ENCODE measurements around the gene RNF180. TPM values are rescaled to one million over a fixed set of nuclear protein-coding genes. Genes with fewer than 3 reads are reported as not detected.

RNF180 gene
- total RNA-seq, 1 donor from 2014 or later = 7.3 TPM

GRCh38 chr5:64181440-64181839 is 15.8 kb downstream of the RNF180 start:
- H3K9me3 Mint-ChIP-seq = no peaks in the 10 kb centered on the region
- DNase-seq (ENCODE audit: low read depth, low spot score) = no peak
- TF ChIP-seq, protein P1, sequence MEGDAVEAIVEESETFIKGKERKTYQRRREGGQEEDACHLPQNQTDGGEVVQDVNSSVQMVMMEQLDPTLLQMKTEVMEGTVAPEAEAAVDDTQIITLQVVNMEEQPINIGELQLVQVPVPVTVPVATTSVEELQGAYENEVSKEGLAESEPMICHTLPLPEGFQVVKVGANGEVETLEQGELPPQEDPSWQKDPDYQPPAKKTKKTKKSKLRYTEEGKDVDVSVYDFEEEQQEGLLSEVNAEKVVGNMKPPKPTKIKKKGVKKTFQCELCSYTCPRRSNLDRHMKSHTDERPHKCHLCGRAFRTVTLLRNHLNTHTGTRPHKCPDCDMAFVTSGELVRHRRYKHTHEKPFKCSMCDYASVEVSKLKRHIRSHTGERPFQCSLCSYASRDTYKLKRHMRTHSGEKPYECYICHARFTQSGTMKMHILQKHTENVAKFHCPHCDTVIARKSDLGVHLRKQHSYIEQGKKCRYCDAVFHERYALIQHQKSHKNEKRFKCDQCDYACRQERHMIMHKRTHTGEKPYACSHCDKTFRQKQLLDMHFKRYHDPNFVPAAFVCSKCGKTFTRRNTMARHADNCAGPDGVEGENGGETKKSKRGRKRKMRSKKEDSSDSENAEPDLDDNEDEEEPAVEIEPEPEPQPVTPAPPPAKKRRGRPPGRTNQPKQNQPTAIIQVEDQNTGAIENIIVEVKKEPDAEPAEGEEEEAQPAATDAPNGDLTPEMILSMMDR (conservative IDR thresholded peaks at IDR 0.05) = no peak
- no peak overlapping the region for H3K4me3 Mint-ChIP-seq
- no peak overlapping the region for H3K27ac Mint-ChIP-seq (ENCODE audit: unreplicated experiment)
- H3K27me3 Mint-ChIP-seq (ENCODE audit: low read depth) = no peaks in the 10 kb centered on the region
- no peaks in the 10 kb centered on the region for H3K4me1 Mint-ChIP-seq
- no peaks in the 10 kb centered on the region for H3K36me3 Mint-ChIP-seq (ENCODE audit: low read depth)

GRCh38 chr5:64183956-64184355 is 18.3 kb downstream of the RNF180 start:
- no peaks in the 10 kb centered on the region for H3K36me3 Mint-ChIP-seq (ENCODE audit: low read depth)
- H3K4me3 Mint-ChIP-seq = no peak overlapping the region
- TF ChIP-seq, protein P1 (conservative IDR thresholded peaks at IDR 0.05) = no peak
- DNase-seq (ENCODE audit: low read depth, low spot score) = no peak
- no peak overlapping the region for H3K27ac Mint-ChIP-seq (ENCODE audit: unreplicated experiment)
- no peaks in the 10 kb centered on the region for H3K27me3 Mint-ChIP-seq (ENCODE audit: low read depth)
- no peaks in the 10 kb centered on the region for H3K4me1 Mint-ChIP-seq
- H3K9me3 Mint-ChIP-seq = no peaks in the 10 kb centered on the region

- Mint-ChIP-seq H3K36me3 (ENCODE audit: low read depth) (no peaks in the 10 kb centered on the region), H3K9me3 (no peaks in the 10 kb centered on the region), H3K4me3 (no peak overlapping the region), H3K4me1 (no peaks in the 10 kb centered on the region), H3K27me3 (ENCODE audit: low read depth) (no peaks in the 10 kb centered on the region), H3K27ac (ENCODE audit: unreplicated experiment) (no peak overlapping the region)
- TF ChIP-seq, protein P1 (conservative IDR thresholded peaks at IDR 0.05) = no peak
- DNase-seq (ENCODE audit: low read depth, low spot score) = no peak
These were observed 19.2 kb downstream of the RNF180 start for GRCh38 chr5:64184832-64185231.

GRCh38 chr5:64188776-64189175 is 23.1 kb downstream of the RNF180 start:
- Mint-ChIP-seq H3K27me3 (ENCODE audit: low read depth) (no peaks in the 10 kb centered on the region), H3K36me3 (ENCODE audit: low read depth) (no peaks in the 10 kb centered on the region), H3K9me3 (no peaks in the 10 kb centered on the region), H3K4me3 (no peak overlapping the region), H3K4me1 (no peaks in the 10 kb centered on the region), H3K27ac (ENCODE audit: unreplicated experiment) (no peak overlapping the region)
- no peak for DNase-seq (ENCODE audit: low read depth, low spot score)
- TF ChIP-seq, protein P1 (conservative IDR thresholded peaks at IDR 0.05) = no peak

- Mint-ChIP-seq H3K36me3 (ENCODE audit: low read depth) (no peaks in the 10 kb centered on the region), H3K4me3 (no peak overlapping the region), H3K4me1 (no peaks in the 10 kb centered on the region), H3K27ac (ENCODE audit: unreplicated experiment) (no peak overlapping the region), H3K9me3 (no peaks in the 10 kb centered on the region), H3K27me3 (ENCODE audit: low read depth) (no peaks in the 10 kb centered on the region)
- TF ChIP-seq, protein P1 (conservative IDR thresholded peaks at IDR 0.05) = no peak
- DNase-seq (ENCODE audit: low read depth, low spot score) = no peak
These were observed 25.1 kb downstream of the RNF180 start for GRCh38 chr5:64190562-64191306.

All from neural crest cell (in vitro differentiated cells).